Psoas muscle (tissue), 8 donors: ENCODE measurements around the gene CLN5. TPM values are rescaled to one million over a fixed set of nuclear protein-coding genes. Genes with fewer than 3 reads are reported as not detected.

Experiments
- ATAC-seq, 4 donors: fragments of 200-7000 bp; cut with Tn5 transposase; one replicate each; pipeline ENCODE4 v1.9.1; 2020; ENCODE audit warnings: moderate library complexity in 3 of 4, mild to moderate bottlenecking in 2 of 4
- DNase-seq, 2 donors: peaks; one replicate each; pipeline ENCODE4 v3.0.0-alpha.2; 2020
- H3K27ac ChIP-seq: fragments of 200-600 bp; one replicate; pipeline ENCODE4 v1.8.0; 2022
- H3K27me3 ChIP-seq, 3 donors: fragments of 200-600 bp in 1 of 3; one replicate each; pipeline versions ENCODE4 v1.6.1 to v1.8.0; 2013 to 2022; ENCODE audit warnings: low read length in 2 of 3, mild to moderate bottlenecking in 2 of 3, moderate library complexity in 1 of 3; ENCODE audit not compliant: insufficient read depth in 3 of 3
- H3K36me3 ChIP-seq, 2 donors: fragments of 200-600 bp in 1 of 2; one replicate each; pipeline versions ENCODE4 v1.6.1 to v1.8.0; 2013 to 2022; ENCODE audit warnings: low read depth in 1 of 2, mild to moderate bottlenecking in 1 of 2, moderate library complexity in 1 of 2; ENCODE audit not compliant: insufficient read depth in 1 of 2
- H3K4me1 ChIP-seq: fragments of 200-600 bp; one replicate; pipeline ENCODE4 v1.8.0; 2022
- H3K4me3 ChIP-seq: fragments of 200-600 bp; one replicate; pipeline ENCODE4 v1.8.0; 2022; ENCODE audit warnings: mild to moderate bottlenecking
- H3K9me3 ChIP-seq: fragments of 200-600 bp; one replicate; pipeline ENCODE4 v1.8.0; 2022
- CTCF ChIP-seq: fragments of 200-600 bp; IDR thresholded peaks from one replicate; pipeline ENCODE4 v1.8.0; 2022; ENCODE audit warnings: antibody characterized with exemption
- WGBS, 3 donors: extraction: QIAGEN DNeasy Blood & Tissue Kit; methylation state at CpG; one replicate each; pipeline versions ENCODE4 v1.1.6 to v1.1.7; 2013; 5-methylcytosine and 5-hydroxymethylcytosine counted together
- intact Hi-C, 2 donors: fragments of 100-400 bp; cut with DNase I; formaldehyde crosslinking; loops; one replicate each; pipeline versions ENCODE4 v1.11.0 to v1.14.2; 2022
- polyA plus RNA-seq, 3 donors: library from polyadenylated mRNA; stranded (reverse); fragments of 200-250 nt; gene quantifications; one replicate each; pipeline ENCODE4 v1.2.3, GENCODE V29; 2013
- total RNA-seq, 4 donors: library from RNA; stranded (reverse); fragmentation: NEBNext Ultra II Directional in 2 of 4; extraction: Animal tissue kit (Norgen Biotek cat#: 25700) in 2 of 4; gene quantifications; one replicate each; pipeline versions ENCODE4 v1.2.1 to v1.2.4, GENCODE V29; 2021 to 2023
- donor health status: healthy with polysubstance abuse.
- donor health status: DM: no; HTN: no; CAD: no; lungs with moderate emphysema.
- donor health status: Bipolar disorder and iron deficiency.
- donor health status: healthy.
- donor health status: DM: yes; HTN: yes; CAD: no.
- donor health status: DM: no; HTN: no; CAD: no.
- donor health status: DM: no; HTN: no; CAD: no.
- donor health status: DM: yes; HTN: yes; CAD: no.

Gene CLN5
- total and polyA plus RNA-seq, 7 donors: 4.9 to 10.6 (median 8.9) TPM

- 92 to 94% (median 92%) methylated on average over 9 of the region's 9 CpGs for WGBS, 3 donors
Observed at GRCh38 chr13:77040835-77041234, 49.0 kb downstream of the CLN5 start.

GRCh38 chr13:77042566-77043177, 50.8 kb downstream of the CLN5 start:
- intact Hi-C loops: no loop called here
- H3K4me3 ChIP-seq: no peak overlapping the region
- no peaks in the 10 kb centered on the region for H3K27me3 ChIP-seq
- ATAC-seq: no peak
- no peaks in the 10 kb centered on the region for H3K9me3 ChIP-seq
- peaks cover 0 to 32% of the 10 kb centered on the region in 2 donors for H3K36me3 ChIP-seq
- no peaks in the 10 kb centered on the region for H3K4me1 ChIP-seq
- no peak for TF ChIP-seq CTCF
- H3K27ac ChIP-seq: no peak overlapping the region
- 84 to 85% (median 85%) methylated on average over 5 of the region's 5 CpGs for WGBS, 3 donors
- no peak for DNase-seq

More at GRCh38 chr13:77040835-77041234, 49.0 kb downstream of the CLN5 start:
- Histone ChIP-seq H3K4me3 (no peak overlapping the region), H3K27me3 (no peaks in the 10 kb centered on the region), H3K27ac (no peak overlapping the region), H3K36me3 (peaks cover 0 to 19% of the 10 kb centered on the region in 2 donors), H3K9me3 (no peaks in the 10 kb centered on the region), H3K4me1 (no peaks in the 10 kb centered on the region)
- intact Hi-C loops: no loop called here
- no peak for ATAC-seq
- DNase-seq: no peak
- no peak for TF ChIP-seq CTCF

- intact Hi-C loops: no loop called here
- H3K36me3 ChIP-seq: peaks cover 0 to 69% of the 10 kb centered on the region in 2 donors
- no peaks in the 10 kb centered on the region for H3K27me3 ChIP-seq
- WGBS, 3 donors: 92 to 96% (median 94%) methylated on average over 8 of the region's 8 CpGs
- DNase-seq: no peak
- no peak overlapping the region for H3K27ac ChIP-seq
- H3K9me3 ChIP-seq: no peaks in the 10 kb centered on the region
- H3K4me1 ChIP-seq: peaks cover 19% of the 10 kb centered on the region
- TF ChIP-seq CTCF: no peak
- ATAC-seq: no peak
- no peak overlapping the region for H3K4me3 ChIP-seq
Observed at GRCh38 chr13:77047649-77048343, 55.9 kb downstream of the CLN5 start.

DNA sequence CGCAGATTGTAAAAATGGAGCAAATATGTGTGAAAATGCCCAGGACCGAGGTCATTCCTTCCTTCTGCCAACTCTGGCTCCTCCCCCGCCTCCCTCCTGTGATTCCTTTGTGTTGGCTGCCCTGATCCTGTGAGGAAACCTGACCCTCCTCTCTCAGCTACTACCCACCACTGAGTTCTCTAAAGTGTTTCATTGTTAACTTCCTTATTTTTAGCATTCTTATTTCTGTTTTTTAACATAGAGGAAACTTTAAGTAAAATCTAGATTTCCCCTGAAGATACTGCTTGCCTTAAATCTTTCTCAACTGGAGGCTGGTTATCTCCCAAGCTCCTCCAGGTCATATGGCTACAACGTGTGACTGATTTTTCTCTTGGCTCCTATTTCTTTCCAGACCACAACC, 56.8 kb downstream of the CLN5 start:
- H3K4me1 ChIP-seq: peaks cover 19% of the 10 kb centered on the region
- no peaks in the 10 kb centered on the region for H3K9me3 ChIP-seq
- ATAC-seq: peak in 1 of 4 donors; percentile 52
- intact Hi-C loops: no loop called here
- H3K4me3 ChIP-seq: no peak overlapping the region
- H3K27me3 ChIP-seq: no peaks in the 10 kb centered on the region
- no peak for TF ChIP-seq CTCF
- H3K36me3 ChIP-seq: peaks cover 0 to 77% of the 10 kb centered on the region in 2 donors
- no peak for DNase-seq
- H3K27ac ChIP-seq: peak overlapping the region; percentile 9
- 38 to 67% (median 40%) methylated on average over 4 of the region's 4 CpGs for WGBS, 3 donors
